Stimulated activated CD8-positive, alpha-beta memory T cell treated with anti-CD3 and anti-CD28 coated beads, Interleukin-7, amount 100 ng/mL, for 24 hours (primary cell): ENCODE results near the gene KCNG2.
"Not testable (repeated sequence)": the region's sequence is repeated elsewhere in the genome, so short reads cannot be mapped to it uniquely, and the experiment has no call there.

Source experiments
- DNase-seq: peaks from one replicate; pipeline ENCODE4 v3.0.0-alpha.2; 2020; ENCODE audit warnings: low read depth

Gene KCNG2

GRCh38 chr18:79871026-79871390, 73.3 kb downstream of the KCNG2 start:
- no peak for DNase-seq

GRCh38 chr18:79871481-79872091, 73.8 kb downstream of the KCNG2 start:
- DNase-seq: no peak

- DNase-seq: no peak
Measured at GRCh38 chr18:79872527-79873444, 75.0 kb downstream of the KCNG2 start.

GRCh38 chr18:79873449-79874110, 75.8 kb downstream of the KCNG2 start:
- DNase-seq: no peak

- no peak for DNase-seq
Measured at GRCh38 chr18:79874553-79875530, 77.1 kb downstream of the KCNG2 start.

GRCh38 chr18:79875531-79875919, 77.8 kb downstream of the KCNG2 start:
- DNase-seq: no peak

- DNase-seq: no peak
Measured at GRCh38 chr18:79875931-79876461, 78.3 kb downstream of the KCNG2 start.

GRCh38 chr18:79876497-79876896, 78.8 kb downstream of the KCNG2 start:
- DNase-seq: no peak

GRCh38 chr18:79877163-79878091, 79.7 kb downstream of the KCNG2 start:
- DNase-seq: no peak

- DNase-seq: not testable (repeated sequence)
Measured at GRCh38 chr18:79878246-79878645, 80.5 kb downstream of the KCNG2 start.

- DNase-seq: no peak
Measured at GRCh38 chr18:79878741-79879378, 81.1 kb downstream of the KCNG2 start.

GRCh38 chr18:79879566-79879965, 81.8 kb downstream of the KCNG2 start:
- DNase-seq: no peak

GRCh38 chr18:79881695-79882094, 84.0 kb downstream of the KCNG2 start:
- DNase-seq: no peak

GRCh38 chr18:79882522-79883241, 84.9 kb downstream of the KCNG2 start:
- DNase-seq: no peak

- DNase-seq: no peak
Measured at GRCh38 chr18:79883461-79884293, 85.9 kb downstream of the KCNG2 start.

GRCh38 chr18:79884294-79884962, 86.7 kb downstream of the KCNG2 start:
- no peak for DNase-seq

- DNase-seq: no peak
Measured at GRCh38 chr18:79884963-79885728, 87.4 kb downstream of the KCNG2 start.
